ENCODE results near the gene XRCC5.

XRCC5 gene

DNA sequence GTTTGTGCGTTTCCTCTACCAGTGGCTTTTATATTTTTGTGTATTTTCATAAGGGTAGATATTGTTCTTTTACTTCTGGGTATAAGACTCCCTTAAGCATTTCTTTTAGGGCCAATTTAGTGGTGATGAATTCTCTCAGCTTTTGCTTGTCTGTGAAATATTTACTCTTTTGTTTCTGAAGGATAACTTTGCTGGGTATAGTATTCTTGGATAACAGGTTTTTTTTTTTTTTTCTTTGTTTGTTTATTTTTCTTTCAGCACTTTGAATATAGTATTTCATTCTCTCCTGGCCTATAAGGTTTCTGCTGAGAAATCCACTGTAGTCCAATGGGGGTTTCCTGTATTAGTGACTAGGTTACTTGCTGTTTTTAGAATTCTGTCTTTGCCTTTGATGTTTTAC is 122.7 kb downstream of the XRCC5 start:
- DNase-seq (no peak), ATAC-seq (no peak)

DNA sequence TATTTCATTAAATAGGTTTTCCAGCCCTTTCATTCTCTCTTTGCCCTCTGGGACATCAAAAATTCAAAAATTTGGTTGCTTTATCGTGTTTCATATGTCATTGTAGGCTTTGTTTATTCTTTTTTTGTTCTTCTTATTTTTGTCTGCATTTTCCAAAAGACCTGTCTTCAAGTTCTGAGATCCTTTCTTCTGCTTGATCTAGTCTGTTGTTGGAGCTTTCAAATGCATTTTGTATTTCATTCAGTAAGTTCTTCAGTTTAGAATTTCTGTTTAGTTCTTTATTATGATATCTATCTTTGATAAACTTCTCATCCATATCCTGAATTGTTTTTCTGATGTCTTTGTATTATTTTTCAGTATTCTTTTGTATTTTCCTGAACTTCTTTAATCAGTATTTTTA is 123.6 kb downstream of the XRCC5 start:
- ATAC-seq: no peak
- no peak for DNase-seq

DNA sequence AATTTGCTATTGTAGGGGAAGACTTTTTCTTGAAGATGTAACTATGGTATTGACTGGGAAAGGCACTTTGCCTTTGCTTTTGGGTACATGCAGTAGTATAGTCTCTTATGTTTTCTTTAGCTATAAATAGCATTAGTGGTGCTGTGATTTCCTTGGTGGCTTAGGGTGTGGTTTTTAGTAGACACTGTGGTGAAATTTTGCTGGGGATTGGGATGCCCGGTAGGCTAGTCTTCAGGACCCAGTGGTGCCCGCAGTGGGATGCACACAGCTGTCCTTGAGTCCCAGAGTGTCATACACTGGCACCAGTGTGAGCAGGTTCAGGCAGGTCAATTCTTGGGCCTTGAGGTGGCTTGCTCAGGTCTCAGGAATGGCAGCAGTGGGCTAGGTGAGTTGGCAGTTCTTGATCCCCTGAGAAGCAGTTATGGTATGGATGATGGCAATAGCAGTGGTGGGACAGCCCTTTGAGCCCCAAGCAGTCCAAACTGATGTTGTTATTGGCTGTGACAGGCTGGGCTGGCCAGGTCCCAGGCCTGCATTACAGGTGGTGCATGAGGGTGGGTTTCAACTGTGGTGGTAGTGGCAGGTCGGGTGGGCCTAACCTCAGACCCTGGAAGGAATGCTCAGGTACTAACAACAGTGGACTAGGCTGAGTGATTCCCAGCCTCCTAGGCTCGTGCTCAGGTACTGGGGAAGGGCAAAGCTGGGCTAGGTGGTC is 124.3 kb downstream of the XRCC5 start:
- ATAC-seq (no peak), DNase-seq (no peak)

DNA sequence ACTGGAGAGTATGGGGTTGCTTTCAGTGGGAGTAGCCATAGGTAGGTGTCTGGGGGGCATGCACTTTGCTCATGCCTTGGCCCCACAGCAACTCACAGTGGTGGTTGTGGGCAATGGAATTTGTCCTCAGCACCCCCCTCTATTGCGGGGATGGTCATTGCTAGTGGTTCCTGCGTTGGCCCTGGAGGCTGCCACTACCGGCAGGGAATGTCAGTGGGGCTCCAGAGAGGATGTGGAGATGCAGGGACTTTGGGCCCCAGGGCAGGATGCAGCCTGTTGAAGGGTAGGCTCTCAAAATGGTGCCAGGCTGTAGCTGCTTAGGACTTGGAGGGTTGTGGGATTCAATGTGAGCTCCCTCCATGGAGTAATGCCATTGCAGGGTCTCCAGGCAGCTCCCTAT is 125.0 kb downstream of the XRCC5 start:
- ATAC-seq (no peak), DNase-seq (no peak)

DNA sequence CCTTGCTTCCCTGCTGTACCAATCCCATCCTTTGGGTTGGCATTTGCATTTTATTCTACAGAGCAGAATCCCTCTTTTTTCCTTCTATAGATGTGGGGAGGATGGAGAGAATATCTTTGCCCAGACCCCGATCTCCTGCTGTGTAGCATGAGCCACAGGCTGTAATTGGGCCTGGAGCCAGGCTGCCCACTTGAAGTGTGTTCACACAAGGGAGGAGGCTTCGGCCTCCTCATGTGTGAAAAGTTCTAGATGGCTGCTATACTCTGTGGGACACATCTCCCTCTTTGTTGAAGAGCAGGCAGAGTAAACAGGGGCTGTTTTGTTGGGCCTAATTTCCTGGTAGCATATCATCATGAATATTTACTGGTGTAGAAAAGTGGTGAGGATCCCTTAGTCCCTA is 126.3 kb downstream of the XRCC5 start:
- ATAC-seq (no peak), DNase-seq (no peak)

GRCh38 chr2:216235896-216236295 is 126.7 kb downstream of the XRCC5 start:
- ATAC-seq (no peak), DNase-seq (no peak)

DNA sequence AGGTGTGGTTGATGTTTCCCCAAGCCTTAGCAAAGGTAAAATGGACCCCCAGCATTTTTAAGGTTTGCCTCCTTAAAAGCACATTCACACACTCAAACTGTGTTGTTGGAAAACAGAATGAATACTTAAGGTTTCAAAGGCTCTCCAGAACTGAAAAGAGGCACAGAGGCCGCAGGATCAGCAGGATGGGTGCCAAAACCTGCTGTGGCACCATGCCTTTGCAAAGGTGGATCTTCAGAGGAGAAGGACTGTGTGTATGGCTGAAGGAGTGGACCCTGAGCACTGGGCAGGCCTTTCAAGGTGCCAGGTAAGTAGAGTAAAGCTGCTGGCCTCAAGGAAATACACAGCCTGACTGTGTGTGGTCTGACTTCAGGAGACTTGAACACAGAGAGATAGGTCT is 127.3 kb downstream of the XRCC5 start:
- DNase-seq: no peak
- no peak for ATAC-seq

DNA sequence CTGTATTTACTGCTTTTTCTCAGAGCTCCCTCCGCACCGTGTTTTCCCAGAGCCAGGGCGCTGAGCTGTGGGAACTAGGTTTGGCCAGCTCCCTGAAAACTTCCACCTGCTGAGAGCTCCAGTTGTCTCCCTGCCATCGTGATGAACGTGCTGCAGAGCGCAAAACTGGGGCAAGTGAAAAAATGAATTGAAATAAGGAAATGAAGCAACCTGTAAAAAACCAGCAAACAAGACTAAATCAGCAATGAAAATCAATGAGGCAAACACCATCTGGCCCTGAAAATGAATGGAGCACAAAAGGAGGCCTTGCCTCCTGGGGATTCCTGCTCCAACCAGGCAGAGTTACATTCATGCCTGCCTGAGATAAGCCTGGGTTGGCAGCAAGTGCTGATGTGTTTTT is 133.2 kb downstream of the XRCC5 start:
- ATAC-seq (no peak), DNase-seq (no peak)

GRCh38 chr2:216243026-216243425 is 133.9 kb downstream of the XRCC5 start:
- ATAC-seq (no peak), DNase-seq (no peak)

DNA sequence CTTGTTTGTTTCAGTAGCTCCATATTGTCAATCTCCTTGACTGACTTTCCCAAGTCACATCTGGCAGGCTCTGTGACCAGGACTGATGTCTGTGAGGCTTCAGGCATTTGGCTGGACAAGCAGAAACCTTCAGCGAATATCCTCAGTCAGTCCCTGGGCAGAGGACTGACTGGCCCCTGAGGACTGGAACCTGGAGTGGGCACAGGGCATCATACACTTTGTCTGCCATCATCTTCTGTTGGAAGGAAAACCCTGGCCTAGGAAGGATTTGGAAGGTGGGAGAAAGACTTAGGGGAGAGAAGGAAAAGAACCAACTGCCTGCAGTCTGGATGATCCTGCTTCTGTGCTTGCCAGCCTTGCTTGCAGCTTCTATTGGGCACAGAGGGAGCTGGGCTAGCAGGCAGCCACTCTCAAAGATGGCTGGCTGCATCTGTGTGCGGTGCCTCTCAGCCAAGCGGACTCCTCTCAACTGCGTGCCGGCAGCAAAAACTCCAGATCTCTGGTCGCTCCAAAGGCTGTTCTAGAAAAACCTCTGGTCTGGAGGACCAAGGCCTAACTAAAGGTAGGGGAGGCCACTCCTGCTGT is 136.3 kb downstream of the XRCC5 start:
- DNase-seq: no peak

GRCh38 chr2:216246766-216247165 is 137.6 kb downstream of the XRCC5 start:
- no peak for DNase-seq
- no peak for ATAC-seq

More for the DNA sequence above, 136.3 kb downstream of the XRCC5 start:
- no peak for ATAC-seq
